HUES6 (cell line): ENCODE data around the gene HSD17B2.
"Not testable (repeated sequence)": the region's sequence is repeated elsewhere in the genome, so short reads cannot be mapped to it uniquely, and the experiment has no call there.

ENCODE experiments used
- H3K27ac ChIP-seq: 2 replicates; pipeline ENCODE4 v1.7.0; 2013; ENCODE audit warnings: low read depth, mild to moderate bottlenecking, low read length, inconsistent platforms
- H3K27me3 ChIP-seq: 2 replicates; pipeline ENCODE4 v1.6.1; 2013; ENCODE audit warnings: low read length; ENCODE audit not compliant: control insufficient read depth, insufficient read depth
- H3K36me3 ChIP-seq: 2 replicates; pipeline ENCODE4 v1.6.1; 2013; ENCODE audit warnings: low read length; ENCODE audit not compliant: control insufficient read depth, insufficient read depth
- H3K4me1 ChIP-seq: 2 replicates; pipeline ENCODE4 v1.6.1; 2013; ENCODE audit warnings: low read length; ENCODE audit not compliant: control insufficient read depth, insufficient read depth
- H3K4me3 ChIP-seq: 2 replicates; pipeline ENCODE4 v1.5.1; 2013; ENCODE audit warnings: low read depth, low read length
- H3K9ac ChIP-seq: one replicate; pipeline ENCODE4 v1.6.1; 2013; ENCODE audit warnings: mild to moderate bottlenecking, low read length
- H3K9me3 ChIP-seq: 2 replicates; pipeline ENCODE4 v1.6.1; 2013; ENCODE audit warnings: low read depth, low read length; ENCODE audit not compliant: control insufficient read depth, insufficient read depth

Gene HSD17B2

DNA sequence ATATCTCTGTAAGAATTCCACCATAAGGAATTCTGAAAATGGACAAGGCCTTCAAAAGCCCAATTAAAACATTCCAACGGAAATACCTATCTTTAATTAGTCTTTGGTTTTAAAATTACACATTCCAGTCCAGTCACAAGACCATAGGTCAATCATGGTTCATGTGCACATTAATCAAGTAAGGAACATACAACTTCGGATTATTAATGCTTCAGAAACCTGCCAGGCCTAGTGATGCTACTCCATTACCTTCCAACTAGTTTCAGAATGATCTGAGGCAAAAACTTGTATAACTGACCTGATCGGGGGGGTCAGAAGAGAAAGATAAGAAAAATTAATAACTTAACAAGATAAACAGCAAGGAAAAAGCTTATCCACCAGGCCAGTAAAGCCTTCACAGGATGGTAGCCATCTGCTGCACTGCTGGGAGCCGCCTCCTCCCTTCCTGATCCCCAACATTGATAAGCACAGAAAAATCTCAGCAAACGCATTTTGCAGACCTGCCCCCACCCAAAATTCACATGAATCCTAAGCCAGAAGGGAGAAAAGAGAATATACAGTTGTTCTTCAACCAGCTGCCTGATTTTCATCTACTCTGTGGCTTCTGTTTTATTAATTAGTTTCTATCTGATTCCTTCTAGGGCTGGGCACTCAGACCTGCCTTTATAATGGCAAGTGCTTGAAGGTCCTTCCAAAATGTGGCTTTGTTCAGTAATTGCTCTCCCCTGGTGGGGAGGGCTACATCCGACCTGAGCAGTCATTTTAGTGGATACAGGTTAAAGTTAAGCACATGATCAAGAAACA is 29.8 kb upstream of the HSD17B2 start:
- Histone ChIP-seq H3K4me3 (no peak overlapping the region), H3K27me3 (no peaks in the 10 kb centered on the region), H3K27ac (no peak overlapping the region), H3K36me3 (no peaks in the 10 kb centered on the region), H3K9me3 (peaks cover 27% of the 10 kb centered on the region), H3K4me1 (no peaks in the 10 kb centered on the region; the same call in 1 of the 2 replicates), H3K9ac (no peak overlapping the region)

DNA sequence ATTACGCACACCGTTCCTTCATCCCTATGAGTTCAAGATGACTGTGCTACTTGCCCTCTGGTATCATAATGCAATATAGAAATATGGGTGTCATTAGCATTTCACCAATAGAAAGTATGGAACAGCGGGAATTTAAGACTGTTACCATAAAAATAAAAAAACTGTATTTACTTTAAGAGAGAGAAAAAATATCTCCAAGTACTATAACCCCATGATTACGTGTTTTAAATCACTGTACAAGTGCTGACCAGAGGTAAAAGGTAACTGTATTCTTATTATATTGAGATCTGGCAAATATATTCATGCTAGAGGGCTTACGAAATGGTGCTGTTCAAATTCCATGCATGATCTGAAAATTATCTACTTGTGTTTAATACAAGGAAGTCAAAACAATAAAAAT is 29.0 kb upstream of the HSD17B2 start:
- Histone ChIP-seq H3K27me3 (no peaks in the 10 kb centered on the region), H3K36me3 (no peaks in the 10 kb centered on the region), H3K27ac (no peak overlapping the region), H3K4me3 (no peak overlapping the region), H3K9ac (no peak overlapping the region), H3K4me1 (no peaks in the 10 kb centered on the region; the same call in 1 of the 2 replicates), H3K9me3 (peaks cover 32% of the 10 kb centered on the region)

DNA sequence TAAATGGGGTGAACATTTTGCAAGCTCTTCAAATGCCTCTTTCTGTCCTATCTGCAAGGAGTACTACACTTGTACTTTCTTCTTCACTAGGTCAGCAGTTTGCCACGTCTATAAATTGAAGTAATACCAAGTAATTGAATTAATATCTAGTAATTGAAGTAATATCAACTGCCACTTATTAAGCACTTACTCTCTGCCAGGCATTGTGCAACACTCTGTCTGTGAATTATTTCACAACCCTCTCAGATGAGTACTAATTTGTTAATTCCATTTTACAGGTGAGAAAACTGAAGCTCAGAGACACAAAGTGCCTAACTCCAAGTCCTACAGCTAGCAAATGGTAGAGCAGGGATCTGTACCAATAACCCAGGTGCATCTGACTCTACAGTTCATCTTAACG is 27.9 kb upstream of the HSD17B2 start:
- H3K4me3 ChIP-seq: no peak overlapping the region
- H3K27ac ChIP-seq: no peak overlapping the region
- no peaks in the 10 kb centered on the region for H3K36me3 ChIP-seq
- H3K9me3 ChIP-seq: peaks cover 38% of the 10 kb centered on the region
- no peaks in the 10 kb centered on the region for H3K27me3 ChIP-seq
- H3K4me1 ChIP-seq: no peaks in the 10 kb centered on the region; the same call in 1 of the 2 replicates
- no peak overlapping the region for H3K9ac ChIP-seq

DNA sequence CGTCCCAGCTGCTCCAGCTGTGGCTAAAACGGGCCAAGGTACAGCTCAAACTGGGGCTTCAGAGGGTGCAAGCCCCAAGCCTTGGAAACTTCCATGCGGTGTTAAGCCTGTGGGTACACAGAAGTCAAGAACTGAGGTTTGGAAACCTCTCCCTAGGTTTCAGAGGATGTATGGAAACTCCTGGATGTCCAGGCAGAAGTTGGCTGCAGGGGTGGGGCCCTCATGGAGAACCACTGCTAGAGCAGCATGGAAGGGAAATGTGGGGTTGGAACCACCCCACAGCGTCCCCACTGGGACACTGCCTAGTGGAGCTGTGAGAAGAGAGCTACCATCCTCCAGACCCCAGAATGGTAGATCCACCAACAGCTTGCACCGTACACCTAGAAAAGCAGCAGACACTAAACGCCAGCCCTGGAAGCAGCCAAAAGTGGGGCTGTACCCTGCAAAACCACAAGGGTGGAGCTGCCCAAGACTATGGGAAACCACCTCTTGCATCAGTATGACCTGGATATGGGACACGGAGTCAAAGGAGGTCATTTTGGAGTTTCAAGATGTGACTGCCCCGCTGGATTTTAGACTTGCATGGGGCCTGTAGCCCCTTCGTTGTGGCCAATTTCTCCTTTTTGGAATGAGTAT is 26.0 kb upstream of the HSD17B2 start:
- no peak overlapping the region for H3K9ac ChIP-seq
- H3K9me3 ChIP-seq: peaks cover 38% of the 10 kb centered on the region
- no peak overlapping the region for H3K4me3 ChIP-seq
- no peaks in the 10 kb centered on the region for H3K36me3 ChIP-seq
- H3K27ac ChIP-seq: no peak overlapping the region
- no peaks in the 10 kb centered on the region for H3K27me3 ChIP-seq
- H3K4me1 ChIP-seq: no peaks in the 10 kb centered on the region; the same call in 1 of the 2 replicates

DNA sequence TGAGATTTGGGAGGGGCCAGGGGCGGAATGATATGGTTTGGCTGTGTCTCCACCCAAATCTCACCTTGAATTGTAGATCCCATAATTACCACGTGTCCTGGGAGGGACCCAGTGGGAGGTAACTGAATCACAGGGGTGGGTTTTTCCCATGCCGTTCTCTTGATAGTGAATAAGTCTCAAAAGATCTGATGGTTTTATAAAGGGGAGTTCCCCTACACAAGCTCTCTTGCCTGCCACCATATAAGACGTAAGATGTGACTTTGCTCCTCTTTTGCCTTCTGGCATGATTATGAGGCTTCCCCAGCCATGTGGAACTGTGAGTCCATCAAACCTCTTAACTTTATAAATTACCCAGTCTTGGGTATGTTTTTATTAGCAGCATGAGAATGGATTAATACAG is 25.3 kb upstream of the HSD17B2 start:
- not testable (repeated sequence) for H3K9ac ChIP-seq, H3K4me1 ChIP-seq, H3K27ac ChIP-seq, H3K36me3 ChIP-seq, H3K4me3 ChIP-seq, H3K27me3 ChIP-seq
- peaks cover 38% of the 10 kb centered on the region for H3K9me3 ChIP-seq

DNA sequence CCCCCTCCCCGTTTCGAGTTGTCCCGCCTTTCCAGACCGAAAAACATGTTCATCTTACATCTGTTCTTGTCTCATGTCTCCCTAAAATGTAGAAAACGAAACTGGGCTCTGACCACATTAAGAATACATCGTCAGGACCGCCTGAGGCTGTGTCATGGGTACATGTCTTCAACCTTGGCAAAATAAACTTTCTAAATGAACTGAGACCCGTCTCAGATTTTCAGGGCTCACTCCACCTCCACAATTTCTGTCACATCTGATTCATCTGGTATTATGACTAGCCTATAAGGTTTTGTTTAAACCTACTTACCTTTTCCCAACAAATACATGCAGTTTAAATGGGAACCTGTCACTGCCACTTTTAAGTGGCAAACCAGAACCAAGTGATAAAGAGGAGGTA is 24.4 kb upstream of the HSD17B2 start:
- H3K27me3 ChIP-seq: no peaks in the 10 kb centered on the region
- H3K4me1 ChIP-seq: no peaks in the 10 kb centered on the region
- no peak overlapping the region for H3K9ac ChIP-seq
- no peak overlapping the region for H3K27ac ChIP-seq
- H3K9me3 ChIP-seq: peaks cover 42% of the 10 kb centered on the region
- H3K4me3 ChIP-seq: no peak overlapping the region
- no peaks in the 10 kb centered on the region for H3K36me3 ChIP-seq

DNA sequence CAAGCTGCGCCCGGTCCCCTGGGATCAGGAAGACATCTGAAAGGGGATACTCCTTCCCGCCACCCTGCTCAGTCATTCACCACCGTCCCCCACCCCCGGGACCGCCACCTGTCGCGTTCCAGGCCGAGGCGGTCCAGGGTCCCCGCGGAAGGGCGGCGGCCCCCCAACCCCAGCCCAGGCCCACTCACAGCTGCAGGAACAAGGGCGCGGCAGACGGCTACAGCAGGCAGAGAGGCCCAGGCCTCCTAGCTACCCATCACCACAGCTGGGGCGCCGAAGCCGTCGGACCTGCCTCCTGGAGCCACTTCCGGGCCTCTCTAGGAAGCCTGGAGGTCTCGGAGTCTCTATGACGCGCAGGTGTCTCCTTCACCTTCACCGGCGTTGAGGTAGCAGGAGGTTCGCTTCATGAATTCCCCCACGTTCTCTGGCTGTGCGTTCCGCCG is 23.8 kb upstream of the HSD17B2 start, which contains the start of gene SDR42E1:
SDR42E1 (minus strand) TSS at position 272 of the 443 bp plus-strand sequence. CDS start 10,612 bp downstream, outside the sequence.
- no peak within 1 kb of the TSS for H3K4me3 ChIP-seq
- H3K27me3 ChIP-seq: no peaks in the 10 kb centered on the region
- H3K36me3 ChIP-seq: no peaks in the 10 kb centered on the region
- H3K9ac ChIP-seq: no peak within 1 kb of the TSS
- no peak within 1 kb of the TSS for H3K27ac ChIP-seq
- H3K9me3 ChIP-seq: peaks cover 43% of the 10 kb centered on the region
- no peaks in the 10 kb centered on the region for H3K4me1 ChIP-seq

DNA sequence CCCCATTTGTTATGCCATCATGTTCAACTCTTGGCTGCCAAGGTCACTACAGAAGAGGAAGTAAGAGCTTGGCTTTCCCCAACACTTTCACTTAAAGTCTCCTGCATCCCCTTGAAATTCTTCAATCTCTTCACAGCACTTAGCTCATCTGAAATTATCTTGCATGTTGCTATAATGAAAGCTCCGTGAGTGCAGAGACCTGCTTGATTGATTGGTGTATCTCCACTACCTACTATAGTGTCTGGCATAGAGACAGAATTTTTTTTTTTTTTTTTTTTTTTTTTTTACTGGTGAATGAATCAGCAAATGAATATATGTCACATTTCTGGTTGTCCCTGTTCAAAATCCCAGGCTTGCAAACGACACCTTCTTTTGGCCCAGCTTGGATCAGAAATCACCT is 21.9 kb upstream of the HSD17B2 start:
- no peaks in the 10 kb centered on the region for H3K4me1 ChIP-seq
- H3K36me3 ChIP-seq: no peaks in the 10 kb centered on the region
- H3K27ac ChIP-seq: no peak overlapping the region
- no peak overlapping the region for H3K4me3 ChIP-seq
- H3K9ac ChIP-seq: no peak overlapping the region
- peaks cover 34% of the 10 kb centered on the region for H3K9me3 ChIP-seq
- H3K27me3 ChIP-seq: no peaks in the 10 kb centered on the region

DNA sequence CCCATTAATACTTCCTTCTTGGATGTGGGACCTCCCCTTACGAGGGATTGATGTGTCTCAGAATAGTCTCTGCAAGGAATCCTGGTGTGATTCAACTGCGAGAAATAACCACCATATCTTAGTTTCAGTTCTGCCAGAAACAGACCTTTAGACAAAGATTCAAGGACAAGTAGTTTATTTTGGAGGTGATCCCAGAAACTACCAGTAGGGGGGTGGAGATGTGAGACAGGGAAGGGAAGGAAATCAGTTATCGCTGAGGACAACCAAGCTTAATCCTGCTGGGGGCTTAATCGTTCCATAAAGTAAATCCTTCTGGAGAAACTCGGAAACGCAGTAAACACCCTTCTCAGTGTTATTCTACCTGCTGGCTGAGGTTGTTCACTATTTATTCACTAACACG is 18.8 kb upstream of the HSD17B2 start:
- Histone ChIP-seq H3K27ac (no peak overlapping the region), H3K27me3 (no peaks in the 10 kb centered on the region), H3K36me3 (no peaks in the 10 kb centered on the region), H3K4me3 (no peak overlapping the region), H3K9me3 (peaks cover 11% of the 10 kb centered on the region), H3K9ac (no peak overlapping the region), H3K4me1 (no peaks in the 10 kb centered on the region)

DNA sequence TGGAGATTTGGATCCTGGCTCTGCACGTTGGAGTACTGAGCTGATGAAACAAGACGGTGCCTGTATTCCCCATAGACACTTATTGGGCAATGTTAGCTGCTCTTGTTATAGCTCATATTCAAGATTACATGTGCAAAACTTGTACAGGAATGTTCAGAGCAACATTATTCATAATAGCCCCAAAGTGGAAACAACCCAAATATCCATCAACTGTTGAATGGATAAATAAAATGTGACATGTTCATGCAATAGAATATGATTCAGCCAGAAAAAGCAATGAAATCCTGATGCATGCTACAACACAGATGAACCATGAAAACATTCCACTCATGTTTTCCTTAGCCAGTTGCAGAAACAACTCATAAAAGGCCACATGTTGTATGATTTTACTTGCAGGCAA is 18.1 kb upstream of the HSD17B2 start:
- no peaks in the 10 kb centered on the region for H3K36me3 ChIP-seq
- no peaks in the 10 kb centered on the region for H3K4me1 ChIP-seq
- H3K27ac ChIP-seq: no peak overlapping the region
- H3K9ac ChIP-seq: no peak overlapping the region
- no peaks in the 10 kb centered on the region for H3K27me3 ChIP-seq
- peaks cover 6% of the 10 kb centered on the region; the same call in 1 of the 2 replicates for H3K9me3 ChIP-seq
- no peak overlapping the region for H3K4me3 ChIP-seq

DNA sequence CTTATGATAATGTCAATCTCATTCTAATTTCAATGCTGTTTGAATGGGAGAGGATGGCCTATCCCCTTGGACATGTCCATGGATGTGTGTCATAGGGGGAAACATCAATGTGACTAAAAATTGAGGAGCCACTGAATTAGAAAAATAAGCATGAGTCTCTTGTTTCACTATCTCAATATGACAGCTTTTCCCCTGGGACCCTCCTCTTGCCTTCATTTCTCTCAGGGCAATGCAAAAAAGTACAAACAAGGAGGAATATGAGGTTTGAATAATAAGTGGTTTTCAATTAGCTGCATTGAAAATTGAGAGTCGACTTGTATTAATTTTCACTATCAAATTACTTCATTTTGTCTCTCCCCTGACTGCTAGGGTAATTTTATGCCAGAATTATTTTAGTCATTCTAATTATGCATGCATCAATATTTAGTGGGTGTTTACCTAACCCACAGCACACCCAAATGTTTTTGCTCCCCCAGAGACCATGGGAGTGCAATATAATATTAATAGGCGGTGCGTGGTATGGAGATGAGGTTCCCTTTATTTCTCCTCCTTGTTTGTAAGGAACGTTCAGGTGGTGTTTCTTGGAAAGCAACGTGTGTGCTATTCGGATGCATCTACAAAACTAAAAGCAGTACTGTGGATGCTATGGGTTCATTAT is 17.0 kb upstream of the HSD17B2 start:
- no peak overlapping the region for H3K27ac ChIP-seq
- peaks cover 6% of the 10 kb centered on the region; the same call in 1 of the 2 replicates for H3K9me3 ChIP-seq
- no peak overlapping the region for H3K9ac ChIP-seq
- H3K4me3 ChIP-seq: no peak overlapping the region
- H3K27me3 ChIP-seq: no peaks in the 10 kb centered on the region
- H3K36me3 ChIP-seq: no peaks in the 10 kb centered on the region
- H3K4me1 ChIP-seq: no peaks in the 10 kb centered on the region
